ENCODE results near the gene BCL11A. TPM values are rescaled to one million over a fixed set of nuclear protein-coding genes. Genes with fewer than 3 reads are reported as not detected.

Gene BCL11A
- total RNA-seq, 2 experiments from 2014 or later, result not detected

- ATAC-seq, result no peak
- H3K4me1 Mint-ChIP-seq, result no peaks in the 10 kb centered on the region
- CTCF ChIA-PET, result no interaction called here
- H3K27me3 Mint-ChIP-seq, result peaks cover 17% of the 10 kb centered on the region
- H3K36me3 Mint-ChIP-seq, result no peaks in the 10 kb centered on the region
- H3K27ac Mint-ChIP-seq, result no peak overlapping the region
- H3K4me3 Mint-ChIP-seq, result no peak overlapping the region
- H3K9me3 Mint-ChIP-seq (ENCODE audit: low read depth), result no peaks in the 10 kb centered on the region
- no peak for DNase-seq
These were observed 100.2 kb downstream of the BCL11A start for GRCh38 chr2:60453301-60453700.

- no peaks in the 10 kb centered on the region for H3K36me3 Mint-ChIP-seq
- DNase-seq (no peak), ATAC-seq (no peak)
- H3K4me3 Mint-ChIP-seq, result no peak overlapping the region
- CTCF ChIA-PET, result no interaction called here
- H3K27me3 Mint-ChIP-seq, result peaks cover 8% of the 10 kb centered on the region
- H3K27ac Mint-ChIP-seq, result no peak overlapping the region
- no peaks in the 10 kb centered on the region for H3K4me1 Mint-ChIP-seq
- no peaks in the 10 kb centered on the region for H3K9me3 Mint-ChIP-seq (ENCODE audit: low read depth)
These were observed 103.0 kb downstream of the BCL11A start for GRCh38 chr2:60450488-60450887.

- no peaks in the 10 kb centered on the region for H3K9me3 Mint-ChIP-seq (ENCODE audit: low read depth)
- H3K4me3 Mint-ChIP-seq, result no peak overlapping the region
- no peak for ATAC-seq
- DNase-seq, result no peak
- H3K27me3 Mint-ChIP-seq, result no peaks in the 10 kb centered on the region
- CTCF ChIA-PET, result interaction anchor here (1.2 kb wide), 1 partner anchor 11 kb away, joined by 3 read pairs; no protein-coding TSS in a partner anchor
- no peaks in the 10 kb centered on the region for H3K4me1 Mint-ChIP-seq
- no peak overlapping the region for H3K27ac Mint-ChIP-seq
- no peaks in the 10 kb centered on the region for H3K36me3 Mint-ChIP-seq
These were observed 105.5 kb downstream of the BCL11A start for GRCh38 chr2:60447943-60448342.

GRCh38 chr2:60446413-60447267 is 106.8 kb downstream of the BCL11A start:
- Mint-ChIP-seq H3K36me3 (no peaks in the 10 kb centered on the region), H3K4me3 (no peak overlapping the region), H3K9me3 (ENCODE audit: low read depth) (no peaks in the 10 kb centered on the region), H3K4me1 (no peaks in the 10 kb centered on the region), H3K27ac (no peak overlapping the region), H3K27me3 (no peaks in the 10 kb centered on the region)
- ATAC-seq (no peak), DNase-seq (no peak)
- CTCF ChIA-PET, result no interaction called here

- Mint-ChIP-seq H3K9me3 (ENCODE audit: low read depth) (no peaks in the 10 kb centered on the region), H3K36me3 (no peaks in the 10 kb centered on the region), H3K27ac (no peak overlapping the region), H3K27me3 (no peaks in the 10 kb centered on the region), H3K4me1 (no peaks in the 10 kb centered on the region), H3K4me3 (no peak overlapping the region)
- ATAC-seq, result no peak
- CTCF ChIA-PET, result no interaction called here
- DNase-seq, result no peak
These were observed 107.7 kb downstream of the BCL11A start for GRCh38 chr2:60445684-60446179.

GRCh38 chr2:60442608-60443007 is 110.8 kb downstream of the BCL11A start:
- H3K27me3 Mint-ChIP-seq, result no peaks in the 10 kb centered on the region
- H3K36me3 Mint-ChIP-seq, result no peaks in the 10 kb centered on the region
- no peak overlapping the region for H3K27ac Mint-ChIP-seq
- CTCF ChIA-PET, result no interaction called here
- no peak for ATAC-seq
- no peak overlapping the region for H3K4me3 Mint-ChIP-seq
- no peaks in the 10 kb centered on the region for H3K4me1 Mint-ChIP-seq
- H3K9me3 Mint-ChIP-seq (ENCODE audit: low read depth), result no peaks in the 10 kb centered on the region
- DNase-seq, result no peak

- no peaks in the 10 kb centered on the region for H3K9me3 Mint-ChIP-seq (ENCODE audit: low read depth)
These were observed 111.7 kb downstream of the BCL11A start for GRCh38 chr2:60441800-60442199.

GRCh38 chr2:60440767-60441163 is 112.7 kb downstream of the BCL11A start:
- Mint-ChIP-seq H3K27me3 (no peaks in the 10 kb centered on the region), H3K27ac (no peak overlapping the region), H3K4me1 (no peaks in the 10 kb centered on the region), H3K36me3 (no peaks in the 10 kb centered on the region), H3K9me3 (ENCODE audit: low read depth) (no peaks in the 10 kb centered on the region), H3K4me3 (no peak overlapping the region)
- DNase-seq, result no peak
- CTCF ChIA-PET, result no interaction called here
- no peak for ATAC-seq

More at GRCh38 chr2:60441800-60442199, 111.7 kb downstream of the BCL11A start:
- H3K27ac Mint-ChIP-seq, result no peak overlapping the region
- DNase-seq, result no peak
- H3K4me3 Mint-ChIP-seq, result no peak overlapping the region
- CTCF ChIA-PET, result no interaction called here
- ATAC-seq, result no peak
- H3K36me3 Mint-ChIP-seq, result no peaks in the 10 kb centered on the region
- no peaks in the 10 kb centered on the region for H3K4me1 Mint-ChIP-seq
- no peaks in the 10 kb centered on the region for H3K27me3 Mint-ChIP-seq

- Mint-ChIP-seq H3K9me3 (ENCODE audit: low read depth) (no peaks in the 10 kb centered on the region), H3K4me1 (no peaks in the 10 kb centered on the region), H3K36me3 (no peaks in the 10 kb centered on the region), H3K27me3 (no peaks in the 10 kb centered on the region), H3K4me3 (no peak overlapping the region), H3K27ac (no peak overlapping the region)
- CTCF ChIA-PET, result no interaction called here
- DNase-seq (no peak), ATAC-seq (no peak)
These were observed 113.2 kb downstream of the BCL11A start for GRCh38 chr2:60440079-60440766.

- Mint-ChIP-seq H3K27me3 (no peaks in the 10 kb centered on the region), H3K4me3 (no peak overlapping the region), H3K4me1 (no peaks in the 10 kb centered on the region), H3K9me3 (ENCODE audit: low read depth) (no peaks in the 10 kb centered on the region), H3K27ac (no peak overlapping the region), H3K36me3 (no peaks in the 10 kb centered on the region)
- no peak for ATAC-seq
- CTCF ChIA-PET, result no interaction called here
- no peak for DNase-seq
These were observed 114.1 kb downstream of the BCL11A start for GRCh38 chr2:60439219-60439974.

- Mint-ChIP-seq H3K36me3 (no peaks in the 10 kb centered on the region), H3K27ac (no peak overlapping the region), H3K27me3 (no peaks in the 10 kb centered on the region), H3K9me3 (ENCODE audit: low read depth) (no peaks in the 10 kb centered on the region), H3K4me3 (no peak overlapping the region), H3K4me1 (no peaks in the 10 kb centered on the region)
- DNase-seq (no peak), ATAC-seq (no peak)
- CTCF ChIA-PET, result no interaction called here
These were observed 114.8 kb downstream of the BCL11A start for GRCh38 chr2:60438653-60439052.

- H3K9me3 Mint-ChIP-seq (ENCODE audit: low read depth), result no peaks in the 10 kb centered on the region
- H3K4me1 Mint-ChIP-seq, result no peaks in the 10 kb centered on the region
- H3K36me3 Mint-ChIP-seq, result no peaks in the 10 kb centered on the region
- CTCF ChIA-PET, result no interaction called here
- H3K4me3 Mint-ChIP-seq, result no peak overlapping the region
- ATAC-seq (no peak), DNase-seq (no peak)
- H3K27ac Mint-ChIP-seq, result no peak overlapping the region
- H3K27me3 Mint-ChIP-seq, result no peaks in the 10 kb centered on the region
These were observed 115.3 kb downstream of the BCL11A start for GRCh38 chr2:60438131-60438530.

GRCh38 chr2:60437080-60437696 is 116.3 kb downstream of the BCL11A start:
- H3K36me3 Mint-ChIP-seq, result no peaks in the 10 kb centered on the region
- H3K27ac Mint-ChIP-seq, result no peak overlapping the region
- no peaks in the 10 kb centered on the region for H3K4me1 Mint-ChIP-seq
- ATAC-seq (no peak), DNase-seq (no peak)
- no peaks in the 10 kb centered on the region for H3K9me3 Mint-ChIP-seq (ENCODE audit: low read depth)
- CTCF ChIA-PET, result no interaction called here
- H3K27me3 Mint-ChIP-seq, result no peaks in the 10 kb centered on the region
- no peak overlapping the region for H3K4me3 Mint-ChIP-seq

Measured in activated CD8-positive, alpha-beta memory T cell treated with anti-CD3 and anti-CD28 coated beads, Interleukin-2, amount 10 ng/mL, durations not matched to agents 7 days and 5 days (primary cell).